ENCODE results near the gene TLCD3A.
"Not testable (repeated sequence)": the region's sequence is repeated elsewhere in the genome, so short reads cannot be mapped to it uniquely, and the experiment has no call there.

Gene TLCD3A

GRCh38 chr17:743139-743538 is 10.7 kb downstream of the TLCD3A start:
- DNase-seq (ENCODE audit: low read depth, low spot score), result no peak
- ChIA-PET CTCF (interaction anchor here (0.9 to 1.4 kb wide), 4 partner anchors 9 to 238 kb away, joined by 3 to 5 read pairs (median 4); no protein-coding TSS in a partner anchor), POLR2A (no interaction called here)
- no peak for TF ChIP-seq CTCF (IDR thresholded peaks at IDR 0.05; ENCODE audit: insufficient read depth, low read length, missing control alignments)
- H3K4me3 ChIP-seq (ENCODE audit: low read depth, low read length), result no peak overlapping the region

DNA sequence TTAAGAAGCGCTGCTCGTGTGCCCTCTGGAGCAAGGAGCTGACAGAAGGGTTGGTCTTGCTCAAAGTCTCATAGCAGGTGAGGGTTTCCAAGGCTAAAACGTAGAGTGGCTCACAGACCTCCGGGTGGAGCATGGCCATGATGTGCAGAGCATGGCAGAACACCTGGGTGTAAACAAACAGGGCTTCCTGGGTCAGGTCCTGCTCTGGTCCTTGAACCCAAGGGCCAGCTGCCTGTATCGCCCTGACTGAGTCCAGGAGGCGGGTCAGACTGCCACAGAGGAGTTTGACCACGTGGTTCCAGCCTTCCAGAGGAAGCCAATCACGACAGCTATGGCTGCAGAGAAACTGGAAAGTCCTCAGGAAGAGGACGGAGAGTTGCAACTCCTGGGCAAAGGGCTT is 12.5 kb downstream of the TLCD3A start:
- no peak for DNase-seq (ENCODE audit: low read depth, low spot score)
- TF ChIP-seq CTCF (IDR thresholded peaks at IDR 0.05; ENCODE audit: insufficient read depth, low read length, missing control alignments), result no peak
- CTCF ChIA-PET, result interaction anchor here (1.1 to 2.8 kb wide), 5 partner anchors 11 to 581 kb away, joined by 3 to 15 read pairs (median 4); partner anchors contain the start of gene TIMM22
- POLR2A ChIA-PET, result no interaction called here
- H3K4me3 ChIP-seq (ENCODE audit: low read depth, low read length), result no peak overlapping the region

DNA sequence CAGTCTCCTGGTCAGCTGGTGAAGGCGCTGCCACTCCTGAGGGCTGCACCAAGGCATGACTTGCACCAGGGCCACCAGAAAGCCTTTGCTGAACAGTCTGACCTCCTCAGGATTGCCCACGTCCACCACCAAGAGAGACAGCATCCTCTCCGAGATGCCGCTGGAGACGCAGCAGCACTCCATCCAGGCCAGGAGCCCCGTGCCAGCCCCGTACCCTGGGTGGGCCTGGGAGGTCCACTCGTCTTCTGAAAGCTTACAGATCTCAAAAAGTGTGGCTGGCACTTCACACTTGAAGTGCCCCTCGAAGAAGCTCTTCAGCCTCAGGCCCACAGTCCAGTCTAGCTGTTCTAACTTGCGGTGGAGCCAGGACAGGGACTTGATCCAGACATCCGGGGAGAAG is 13.0 kb downstream of the TLCD3A start:
- ChIA-PET CTCF (interaction anchor here (0.8 to 2.8 kb wide), 6 partner anchors 11 to 582 kb away, joined by 3 to 15 read pairs (median 4); partner anchors contain the start of genes GLOD4, MRM3 and TIMM22), POLR2A (no interaction called here)
- H3K4me3 ChIP-seq (ENCODE audit: low read depth, low read length), result no peak overlapping the region
- DNase-seq (ENCODE audit: low read depth, low spot score), result no peak
- TF ChIP-seq CTCF (IDR thresholded peaks at IDR 0.05; ENCODE audit: insufficient read depth, low read length, missing control alignments), result no peak

- TF ChIP-seq CTCF (IDR thresholded peaks at IDR 0.05; ENCODE audit: insufficient read depth, low read length, missing control alignments), result no peak
- POLR2A ChIA-PET, result no interaction called here
- no peak for DNase-seq (ENCODE audit: low read depth, low spot score)
- no peak overlapping the region for H3K4me3 ChIP-seq (ENCODE audit: low read depth, low read length)
- CTCF ChIA-PET, result interaction anchor here (0.8 to 2.8 kb wide), 5 partner anchors 10 to 582 kb away, joined by 3 to 15 read pairs (median 3); partner anchors contain the start of genes GLOD4, MRM3 and TIMM22
Measured at GRCh38 chr17:746181-746580, 13.8 kb downstream of the TLCD3A start.

DNA sequence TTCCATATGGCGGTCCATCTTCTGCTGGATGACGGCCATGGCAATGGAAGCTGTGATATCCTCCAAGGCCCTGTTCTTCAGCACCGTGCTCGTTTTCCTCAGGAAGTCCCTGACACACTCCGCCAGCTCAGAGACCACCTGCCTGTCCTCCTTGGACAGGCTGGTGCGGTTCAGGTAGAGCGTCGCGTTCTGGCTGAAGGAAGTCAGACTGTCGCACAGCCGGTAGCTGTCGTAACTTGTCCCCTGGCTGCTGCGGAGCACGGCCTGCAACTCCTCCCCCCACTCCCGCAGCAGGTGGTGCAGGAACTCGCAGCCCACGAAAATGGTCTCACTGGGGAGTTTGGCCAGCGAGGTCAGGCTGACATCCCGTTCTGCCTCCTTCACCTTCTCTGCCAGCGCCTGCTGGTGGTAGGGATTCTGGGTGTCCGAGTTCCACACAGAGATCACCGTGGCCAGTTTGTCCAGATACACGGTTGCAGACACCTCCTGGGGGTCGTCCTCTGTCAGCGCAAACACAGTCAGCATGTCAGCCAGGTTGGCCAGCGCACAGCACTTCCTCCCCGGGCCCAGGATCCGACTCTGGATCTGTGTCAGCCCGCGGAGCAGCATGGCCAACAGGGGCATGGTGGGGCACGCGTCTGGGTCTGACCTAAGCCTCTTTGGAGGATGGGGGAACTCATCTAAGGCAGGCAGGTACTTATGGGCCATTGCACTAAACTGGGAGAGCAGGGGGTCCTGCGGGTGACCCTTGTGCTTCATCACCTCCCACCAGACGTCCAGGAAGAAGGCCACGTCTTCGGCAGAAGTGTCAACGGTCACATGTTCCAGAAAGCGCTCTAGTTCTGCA is 14.6 kb downstream of the TLCD3A start:
- CTCF ChIA-PET, result no interaction called here
- POLR2A ChIA-PET, result no interaction called here
- no peak for TF ChIP-seq CTCF (IDR thresholded peaks at IDR 0.05; ENCODE audit: insufficient read depth, low read length, missing control alignments)
- H3K4me3 ChIP-seq (ENCODE audit: low read depth, low read length), result no peak overlapping the region
- DNase-seq (ENCODE audit: low read depth, low spot score), result no peak

- POLR2A ChIA-PET, result interaction anchor here (0.6 kb wide), 1 partner anchor 179 kb away, joined by 3 read pairs; no protein-coding TSS in a partner anchor
- CTCF ChIA-PET, result interaction anchor here (0.7 to 0.8 kb wide), 2 partner anchors 11 to 248 kb away, joined by 3 read pairs; partner anchors contain the start of gene TIMM22
- not testable (repeated sequence) for H3K4me3 ChIP-seq (ENCODE audit: low read depth, low read length); DNase-seq (ENCODE audit: low read depth, low spot score)
Measured at GRCh38 chr17:748604-749003, 16.2 kb downstream of the TLCD3A start.

DNA sequence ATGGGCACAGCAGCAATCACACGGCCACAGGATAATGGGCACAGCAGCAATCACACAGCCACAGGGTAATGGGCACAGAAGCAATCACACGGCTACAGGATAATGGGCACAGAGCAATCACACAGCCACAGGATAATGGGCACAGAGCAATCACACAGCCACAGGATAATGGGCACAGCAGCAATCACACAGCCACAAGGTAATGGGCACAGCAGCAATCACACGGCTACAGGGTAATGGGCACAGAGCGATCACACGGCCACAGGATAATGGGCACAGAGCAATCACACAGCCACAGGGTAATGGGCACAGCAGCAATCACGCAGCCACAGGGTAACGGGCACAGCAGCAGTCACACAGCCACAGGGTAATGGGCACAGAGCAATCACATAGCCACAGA is 17.0 kb downstream of the TLCD3A start:
- DNase-seq (ENCODE audit: low read depth, low spot score); H3K4me3 ChIP-seq (ENCODE audit: low read depth, low read length): not testable (repeated sequence)
- POLR2A ChIA-PET, result interaction anchor here (1.1 kb wide), 1 partner anchor 237 kb away, joined by 3 read pairs; no protein-coding TSS in a partner anchor
- CTCF ChIA-PET, result interaction anchor here (6.7 kb wide), 1 partner anchor 232 kb away, joined by 53 read pairs; the partner anchor contains the start of gene NXN

All from AG04449 (cell line).